Hematopoietic multipotent progenitor cell treated with erythropoietin and hydrocortisone succinate and interleukin-3 and kit ligand, for 8 days (in vitro differentiated cells): ENCODE measurements around the gene SST.
"Not testable (repeated sequence)": the region's sequence is repeated elsewhere in the genome, so short reads cannot be mapped to it uniquely, and the experiment has no call there.

Experiments
- DNase-seq: peaks from one replicate; pipeline ENCODE4 v3.0.0-alpha.2; 2015

SST gene

DNA sequence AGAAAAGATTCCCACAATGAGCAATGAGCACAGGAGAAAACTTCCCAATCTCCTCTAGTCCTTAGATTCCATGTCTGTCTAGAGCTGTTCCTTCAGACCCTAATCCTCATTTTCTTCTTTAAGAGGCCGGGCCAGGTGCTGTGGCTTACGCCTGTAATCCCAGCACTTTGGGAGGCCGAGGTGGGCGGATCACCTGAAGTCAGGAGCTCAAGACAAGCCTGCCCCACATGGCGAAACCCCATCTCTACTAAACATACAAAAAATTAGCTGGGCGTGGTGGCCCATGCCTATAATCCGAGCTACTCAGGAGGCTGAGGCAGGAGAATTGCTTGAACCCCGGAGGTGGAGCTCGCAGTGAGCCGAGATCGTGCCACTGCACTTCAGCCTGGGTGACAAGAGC is 11.6 kb upstream of the SST start:
- DNase-seq = not testable (repeated sequence)

GRCh38 chr3:187679638-187680396 is 9.6 kb upstream of the SST start:
- DNase-seq = peak; percentile 72

- DNase-seq = peak; percentile 68
Observed at GRCh38 chr3:187678726-187679268, 8.6 kb upstream of the SST start.

DNA sequence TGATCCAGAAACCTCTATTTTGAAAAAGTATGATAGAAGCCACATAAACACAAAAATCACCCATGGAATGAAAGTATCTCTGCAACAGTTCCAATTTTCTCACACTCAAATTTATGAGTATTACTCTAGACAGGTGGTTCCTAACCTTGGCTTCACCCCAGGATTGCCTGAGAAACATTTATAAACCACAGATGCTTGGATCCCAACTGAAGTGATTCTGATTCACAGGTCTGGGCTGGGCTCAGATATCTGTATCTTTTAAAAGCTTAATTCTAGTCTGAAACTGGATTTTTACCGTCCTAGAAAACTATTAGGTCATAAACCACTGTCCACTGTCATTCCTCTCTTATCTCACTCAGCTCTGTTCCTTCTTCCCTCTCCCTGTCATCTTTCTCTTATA is 7.4 kb upstream of the SST start:
- no peak for DNase-seq

- DNase-seq = no peak
Observed at GRCh38 chr3:187673012-187673411, 2.8 kb upstream of the SST start.

GRCh38 chr3:187667526-187667925 is 2.7 kb downstream of the SST start:
- no peak for DNase-seq

DNA sequence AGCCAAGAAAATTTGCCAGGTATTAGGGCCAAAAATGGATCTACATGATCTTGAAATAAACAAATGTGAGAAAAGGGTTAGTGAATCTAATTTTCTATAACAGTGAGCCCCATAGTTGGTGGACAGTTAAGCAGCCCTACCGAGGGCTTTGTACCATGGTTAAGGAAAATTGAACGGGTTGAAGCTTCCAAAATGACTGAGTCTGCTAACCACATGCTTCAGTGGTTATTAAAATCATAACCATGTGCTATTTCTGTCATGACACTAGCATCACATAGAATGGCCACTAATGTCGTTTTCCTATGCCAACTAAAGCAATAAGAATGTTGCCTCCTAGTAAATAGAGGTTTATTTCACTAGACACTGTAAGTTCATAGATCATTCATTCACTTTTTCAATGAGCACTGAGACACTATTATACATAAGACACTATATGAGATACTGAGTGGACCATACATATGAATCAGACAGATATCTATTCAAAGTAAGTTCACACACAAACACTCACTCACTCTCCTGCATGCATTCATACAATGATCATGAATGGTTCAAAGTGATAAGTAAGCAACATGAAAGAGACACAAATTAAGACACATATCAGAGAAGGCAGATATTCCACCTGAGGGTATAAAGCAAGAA is 4.3 kb downstream of the SST start:
- DNase-seq = no peak

- DNase-seq = no peak
Observed at GRCh38 chr3:187665010-187665409, 5.2 kb downstream of the SST start.

GRCh38 chr3:187662848-187663409 is 7.3 kb downstream of the SST start:
- no peak for DNase-seq

DNA sequence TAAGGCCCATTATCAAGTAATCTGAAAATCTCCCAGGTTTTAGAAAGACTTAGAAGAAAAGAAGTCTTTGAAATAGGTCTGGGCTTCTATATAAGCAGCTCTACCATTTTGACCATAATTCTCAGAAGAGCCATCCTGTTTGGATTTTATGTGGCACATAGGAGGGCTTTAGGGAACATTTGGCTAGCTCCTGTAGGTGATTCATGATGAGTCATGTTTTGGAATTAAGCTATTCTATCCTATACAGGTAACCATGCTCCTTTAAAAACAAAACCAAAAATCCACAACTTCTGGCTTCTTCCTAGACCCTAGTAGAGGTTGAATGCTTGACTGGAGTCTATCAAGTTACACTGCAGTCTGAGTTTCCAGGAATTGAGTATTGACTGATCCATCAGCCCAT is 8.9 kb downstream of the SST start:
- DNase-seq = no peak

- no peak for DNase-seq
Observed at GRCh38 chr3:187651282-187651681, 18.9 kb downstream of the SST start.

GRCh38 chr3:187648177-187648576 is 22.0 kb downstream of the SST start:
- DNase-seq = no peak

DNA sequence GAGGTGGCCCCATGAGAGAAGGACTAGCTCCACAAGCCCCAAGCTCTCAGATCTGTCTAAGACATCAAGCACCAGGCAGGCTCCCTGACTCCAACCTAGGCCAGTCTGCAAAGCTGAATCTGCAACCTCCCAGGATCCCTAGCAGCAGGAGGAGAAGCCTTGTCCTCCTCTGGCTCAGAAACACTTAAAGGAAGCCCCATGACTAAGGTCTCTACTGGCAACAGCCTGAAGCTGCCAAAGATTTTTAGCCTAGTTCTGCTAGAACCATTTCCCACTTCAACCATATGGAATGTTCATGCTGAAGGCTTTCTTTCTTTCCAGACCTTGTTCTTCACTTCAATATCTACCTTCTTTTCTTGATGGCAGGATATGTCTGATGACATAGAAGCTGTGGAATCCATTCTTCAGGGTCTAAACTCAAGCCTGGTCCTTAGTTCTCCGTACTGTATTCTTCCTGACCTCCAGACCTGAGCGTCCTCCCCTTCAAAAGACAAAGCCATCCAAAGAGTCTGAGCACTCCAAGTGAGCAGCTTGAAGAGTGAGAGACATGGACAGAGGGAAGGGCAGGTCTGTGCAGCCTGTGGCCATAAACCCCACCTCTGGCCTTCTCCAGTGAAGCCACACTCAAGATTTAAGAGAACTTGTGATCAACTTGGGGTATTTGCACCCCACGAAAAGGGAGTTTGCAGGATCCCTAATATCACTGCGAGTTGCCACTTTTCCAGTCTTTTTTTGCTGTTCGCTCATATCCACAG is 23.1 kb downstream of the SST start:
- DNase-seq = no peak

DNA sequence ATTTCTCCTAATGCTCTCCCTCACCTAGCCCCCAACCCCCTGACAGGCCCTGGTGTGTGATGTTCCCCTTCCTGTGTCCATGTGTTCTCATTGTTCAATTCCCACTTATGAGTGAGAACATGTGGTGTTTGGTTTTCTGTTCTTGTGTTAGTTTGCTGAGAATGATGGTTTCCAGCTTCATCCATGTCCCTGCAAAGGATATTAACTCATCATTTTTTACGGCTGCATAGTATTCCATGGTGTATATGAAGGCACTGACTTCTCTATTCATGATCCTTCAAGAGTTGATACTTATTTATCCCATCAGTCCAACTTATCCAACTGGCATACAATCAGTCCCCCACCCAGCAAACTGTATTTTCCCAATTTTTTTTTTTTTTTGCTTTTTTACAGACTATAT is 24.8 kb downstream of the SST start:
- not testable (repeated sequence) for DNase-seq

DNA sequence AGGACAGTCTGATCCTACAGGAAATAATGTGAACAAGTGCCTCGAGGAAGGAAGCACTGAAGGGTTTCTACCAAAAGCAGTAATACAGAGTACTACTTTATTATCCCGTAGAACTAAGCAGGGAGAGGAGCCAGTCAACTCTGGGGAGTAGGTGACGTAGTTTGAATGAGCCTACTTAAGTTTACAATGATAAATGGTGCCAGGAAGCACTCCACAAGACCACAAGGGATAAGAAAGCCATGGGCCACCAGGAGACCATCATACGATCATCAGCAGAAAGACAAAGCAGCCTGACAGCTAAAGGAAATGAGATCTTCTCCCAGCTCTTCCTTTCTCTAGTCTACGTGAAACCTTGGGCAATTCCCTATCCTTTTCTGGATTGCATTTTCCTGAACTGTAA is 27.3 kb downstream of the SST start:
- no peak for DNase-seq

- no peak for DNase-seq
Observed at GRCh38 chr3:187641320-187642016, 28.7 kb downstream of the SST start.

DNA sequence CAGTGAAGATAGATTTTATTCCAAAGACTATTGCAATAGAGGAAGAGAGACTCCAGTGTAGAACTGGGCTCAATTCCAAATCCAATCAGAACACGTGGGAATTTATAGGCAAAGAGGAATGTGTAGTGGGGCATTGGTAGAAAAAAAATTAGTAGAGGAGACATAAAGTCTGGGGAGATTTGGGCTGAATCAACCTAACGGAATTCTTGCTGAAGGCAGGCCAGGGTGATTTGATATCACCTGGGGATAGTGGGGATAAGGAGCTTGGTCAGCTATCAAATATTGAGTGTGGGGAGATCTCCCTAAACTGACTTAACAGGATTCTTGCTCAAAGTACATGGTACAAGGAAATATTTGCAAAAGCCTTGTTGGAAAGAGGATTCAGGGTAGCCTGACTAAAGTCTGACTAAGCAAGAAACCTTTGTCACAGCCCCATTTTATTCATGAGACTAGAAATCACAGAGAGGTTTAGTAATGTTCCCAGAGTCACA is 29.6 kb downstream of the SST start:
- DNase-seq = no peak

DNA sequence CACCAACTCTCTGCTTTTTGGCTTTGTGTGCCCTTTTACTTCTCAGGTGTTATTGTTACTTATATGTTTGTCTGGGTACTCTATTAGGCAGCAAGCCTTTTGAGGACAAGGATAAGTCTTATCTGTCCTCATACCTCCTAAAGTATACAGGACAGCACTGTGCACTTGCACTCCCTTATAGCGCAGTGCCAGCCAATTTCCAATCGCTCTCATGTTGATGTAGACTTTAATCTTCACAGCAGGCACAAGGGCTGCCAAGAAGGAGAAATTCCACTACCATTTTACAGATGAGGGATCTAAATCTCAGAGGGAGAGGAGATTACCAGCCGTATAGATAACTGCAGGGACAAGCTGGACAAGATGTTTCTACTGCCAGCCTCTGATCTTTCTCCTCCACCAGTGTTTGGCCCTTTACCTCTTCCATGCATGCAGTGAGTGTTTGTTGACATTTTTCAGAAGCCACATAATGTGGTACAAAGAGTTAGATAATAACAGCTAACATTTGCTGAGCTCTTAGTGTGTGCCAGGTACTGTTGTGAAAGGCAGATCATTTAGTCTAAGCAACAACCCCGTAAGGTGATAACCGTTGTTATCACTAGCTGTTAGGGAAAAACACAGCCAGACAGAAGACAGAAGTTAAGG is 30.1 kb downstream of the SST start:
- no peak for DNase-seq

GRCh38 chr3:187636528-187636927 is 33.7 kb downstream of the SST start:
- DNase-seq = no peak

GRCh38 chr3:187630404-187630803 is 39.8 kb downstream of the SST start:
- DNase-seq = no peak

DNA sequence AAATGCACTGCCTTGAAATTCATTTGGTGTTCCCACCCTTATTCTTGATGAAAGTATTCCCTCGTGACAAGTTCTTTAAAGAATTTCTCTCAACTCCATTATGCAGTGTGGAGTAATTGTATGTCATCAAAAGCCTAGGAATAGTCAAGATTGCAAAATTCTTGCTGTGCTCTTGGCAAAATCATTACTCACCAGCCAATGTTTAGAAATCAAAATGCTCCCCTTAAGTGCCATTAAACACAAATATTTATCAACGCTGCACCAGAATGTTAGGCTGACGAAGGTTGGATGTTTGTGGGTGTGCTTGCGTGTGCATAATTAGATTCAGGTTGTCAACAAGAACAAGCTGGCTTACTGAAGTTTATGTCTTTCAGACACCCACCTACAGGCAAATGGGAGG is 40.5 kb downstream of the SST start:
- no peak for DNase-seq

GRCh38 chr3:187628169-187628568 is 42.0 kb downstream of the SST start:
- DNase-seq = no peak
